ENCODE data around the gene CENPC. TPM values are rescaled to one million over a fixed set of nuclear protein-coding genes. Genes with fewer than 3 reads are reported as not detected.

The CENPC gene
- total and polyA plus RNA-seq, 3 donors from 2014 or later: 8.5 to 53.4 (median 40.8) TPM

- H3K4me3 ChIP-seq: no peak overlapping the region
- WGBS, 2 donors: 95 to 100% methylated on average over 3 of the region's 3 CpGs
- no peaks in the 10 kb centered on the region for H3K4me1 ChIP-seq
- no peaks in the 10 kb centered on the region for H3K9me3 ChIP-seq
- no peaks in the 10 kb centered on the region for H3K36me3 ChIP-seq (ENCODE audit: low read depth, missing control alignments)
- H3K27ac ChIP-seq: no peak overlapping the region
- H3K27me3 ChIP-seq: no peaks in the 10 kb centered on the region
- no peak for DNase-seq
- intact Hi-C loops (cut with DNase I; ENCODE audit: low total_unique reads): no loop called here
- TF ChIP-seq POLR2A (IDR thresholded peaks at IDR 0.05) (no peak), CTCF (IDR thresholded peaks at IDR 0.05) (no peak)
Observed at GRCh38 chr4:67566335-67566734, 21.0 kb upstream of the CENPC start.

GRCh38 chr4:67565284-67565683 is 20.0 kb upstream of the CENPC start:
- no peaks in the 10 kb centered on the region for H3K36me3 ChIP-seq (ENCODE audit: low read depth, missing control alignments)
- intact Hi-C loops (cut with DNase I; ENCODE audit: low total_unique reads): no loop called here
- no peaks in the 10 kb centered on the region for H3K27me3 ChIP-seq
- H3K4me1 ChIP-seq: no peaks in the 10 kb centered on the region
- TF ChIP-seq CTCF (IDR thresholded peaks at IDR 0.05): no peak
- no peak for TF ChIP-seq POLR2A (IDR thresholded peaks at IDR 0.05)
- H3K4me3 ChIP-seq: no peak overlapping the region
- H3K9me3 ChIP-seq: no peaks in the 10 kb centered on the region
- H3K27ac ChIP-seq: no peak overlapping the region
- no peak for DNase-seq

GRCh38 chr4:67558493-67558892 is 13.2 kb upstream of the CENPC start, which contains the start of gene STAP1:
TSS of gene STAP1 (plus strand) at chr4:67558727. CDS start at chr4:67558810, 83 bp downstream.
- WGBS, 2 donors: 77 to 85% methylated on average over 4 of the region's 4 CpGs
- Histone ChIP-seq H3K36me3 (ENCODE audit: low read depth, missing control alignments) (no peaks in the 10 kb centered on the region), H3K27me3 (no peaks in the 10 kb centered on the region), H3K9me3 (no peaks in the 10 kb centered on the region), H3K4me1 (no peaks in the 10 kb centered on the region), H3K27ac (no peak within 1 kb of the TSS), H3K4me3 (no peak within 1 kb of the TSS)
- intact Hi-C loops (cut with DNase I; ENCODE audit: low total_unique reads): no loop called here
- no peak for TF ChIP-seq CTCF (IDR thresholded peaks at IDR 0.05)
- TF ChIP-seq POLR2A (IDR thresholded peaks at IDR 0.05): no peak
- no peak for DNase-seq

DNA sequence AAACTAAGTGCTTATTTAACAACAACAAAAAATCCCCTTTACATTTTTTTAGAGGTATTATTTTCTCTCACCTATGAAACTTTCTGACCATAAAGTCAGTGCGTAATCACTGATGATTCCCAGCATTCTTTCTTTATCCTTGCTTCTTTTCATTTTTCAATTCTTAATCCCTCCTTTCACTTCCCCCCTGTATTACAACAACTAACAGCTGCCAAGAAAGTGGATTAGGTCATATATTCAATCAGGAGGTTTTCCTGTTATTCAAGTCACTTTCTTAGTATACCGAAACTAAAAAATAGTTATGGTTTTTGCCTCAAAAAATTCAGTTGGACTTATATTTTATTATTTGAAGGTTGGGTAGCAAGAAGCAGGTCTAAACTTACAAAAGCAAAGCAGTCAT is 11.1 kb upstream of the CENPC start:
- intact Hi-C loops (cut with DNase I; ENCODE audit: low total_unique reads): no loop called here
- TF ChIP-seq POLR2A (IDR thresholded peaks at IDR 0.05) (no peak), CTCF (IDR thresholded peaks at IDR 0.05) (no peak)
- Histone ChIP-seq H3K27me3 (no peaks in the 10 kb centered on the region), H3K4me3 (no peak overlapping the region), H3K27ac (no peak overlapping the region), H3K4me1 (no peaks in the 10 kb centered on the region), H3K9me3 (no peaks in the 10 kb centered on the region), H3K36me3 (ENCODE audit: low read depth, missing control alignments) (no peaks in the 10 kb centered on the region)
- no peak for DNase-seq
- WGBS, 2 donors: 40 to 53% methylated on average over 2 of the region's 2 CpGs

DNA sequence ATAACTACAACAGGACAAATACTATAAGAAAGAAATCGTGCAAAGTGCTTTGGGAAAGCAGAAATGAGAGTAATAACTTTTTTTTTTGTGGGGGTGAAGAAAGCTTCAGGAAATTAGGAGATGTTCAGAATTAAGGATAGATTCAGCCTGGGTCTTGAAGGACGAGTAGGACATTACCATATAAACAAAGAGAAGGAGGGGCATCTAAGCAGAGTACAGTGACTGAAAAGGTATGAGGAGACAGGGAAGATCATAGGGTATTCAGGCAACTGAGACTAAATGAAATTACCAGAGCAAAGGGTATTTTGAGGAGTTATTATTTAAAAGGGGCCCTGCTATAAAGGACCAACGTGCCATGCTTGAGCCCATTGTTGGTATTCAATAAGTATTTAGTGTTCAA is 10.1 kb upstream of the CENPC start:
- Histone ChIP-seq H3K4me1 (no peaks in the 10 kb centered on the region), H3K27ac (no peak overlapping the region), H3K9me3 (no peaks in the 10 kb centered on the region), H3K4me3 (no peak overlapping the region), H3K36me3 (ENCODE audit: low read depth, missing control alignments) (no peaks in the 10 kb centered on the region), H3K27me3 (no peaks in the 10 kb centered on the region)
- TF ChIP-seq POLR2A (IDR thresholded peaks at IDR 0.05): no peak
- TF ChIP-seq CTCF (IDR thresholded peaks at IDR 0.05): no peak
- intact Hi-C loops (cut with DNase I; ENCODE audit: low total_unique reads): no loop called here
- WGBS, 2 donors: 77 to 78% methylated on average over 3 of the region's 3 CpGs
- DNase-seq: no peak

Data from testis (tissue), 3 donors.